GM19372 (cell line): Measurements from ENCODE around the gene GABPB2.

Experiments
- ATAC-seq: cut with Tn5 transposase; IDR thresholded peaks from one replicate; pipeline ENCODE4 v1.9.1; 2021; ENCODE audit warnings: mild to moderate bottlenecking, low read depth, moderate library complexity; ENCODE audit not compliant: unreplicated experiment

Gene GABPB2

GRCh38 chr1:151070474-151071276 is at the start of gene GABPB2:
Gene GABPB2, plus strand, starts transcription at chr1:151070761. Its CDS starts 17,429 bp downstream, at chr1:151088190.
- peak; percentile 73 for ATAC-seq

GRCh38 chr1:151024540-151025146 is 45.9 kb upstream of the GABPB2 start:
- no peak for ATAC-seq

- no peak for ATAC-seq
Observed at GRCh38 chr1:151026460-151026859, 44.1 kb upstream of the GABPB2 start.

GRCh38 chr1:151032164-151032563 is 38.4 kb upstream of the GABPB2 start:
- ATAC-seq = no peak

- no peak for ATAC-seq
Observed at GRCh38 chr1:151035167-151035566, 35.4 kb upstream of the GABPB2 start.

- no peak for ATAC-seq
Observed at GRCh38 chr1:151036356-151036755, 34.2 kb upstream of the GABPB2 start, which contains the start of gene BNIPL. Gene BNIPL, plus strand, starts transcription at chr1:151036586. Its CDS starts 140 bp downstream, at chr1:151036726.

- ATAC-seq = no peak
Observed at GRCh38 chr1:151037032-151037431, 33.5 kb upstream of the GABPB2 start.

GRCh38 chr1:151039521-151039920 is 31.0 kb upstream of the GABPB2 start:
- no peak for ATAC-seq

GRCh38 chr1:151043163-151043562 is 27.4 kb upstream of the GABPB2 start:
- ATAC-seq = no peak

- ATAC-seq = no peak
Observed at GRCh38 chr1:151047591-151047924, 23.0 kb upstream of the GABPB2 start, which contains the start of gene C1orf56. Gene C1orf56, plus strand, starts transcription at chr1:151047751. Its CDS starts 97 bp downstream, at chr1:151047848.

GRCh38 chr1:151047925-151048644 is 22.5 kb upstream of the GABPB2 start:
- no peak for ATAC-seq

GRCh38 chr1:151048645-151049032 is 21.9 kb upstream of the GABPB2 start:
- no peak for ATAC-seq

- ATAC-seq = no peak
Observed at GRCh38 chr1:151049458-151049857, 21.1 kb upstream of the GABPB2 start.

- no peak for ATAC-seq
Observed at GRCh38 chr1:151050051-151050688, 20.4 kb upstream of the GABPB2 start.

- no peak for ATAC-seq
Observed at GRCh38 chr1:151051356-151052009, 19.1 kb upstream of the GABPB2 start.

- no peak for ATAC-seq
Observed at GRCh38 chr1:151054971-151055547, 15.5 kb upstream of the GABPB2 start.

- no peak for ATAC-seq
Observed at GRCh38 chr1:151055581-151055980, 15.0 kb upstream of the GABPB2 start.

- ATAC-seq = no peak
Observed at GRCh38 chr1:151056149-151056548, 14.4 kb upstream of the GABPB2 start.

GRCh38 chr1:151058692-151059091 is 11.9 kb upstream of the GABPB2 start:
- no peak for ATAC-seq
